Skeletal muscle cell (primary cell): Measurements from ENCODE around the gene NGEF.
"Not testable (repeated sequence)": the region's sequence is repeated elsewhere in the genome, so short reads cannot be mapped to it uniquely, and the experiment has no call there.

ENCODE experiments used
- DNase-seq: peaks from one replicate; pipeline ENCODE4 v3.0.0-alpha.2; 2010; ENCODE audit warnings: low read depth
- H3K4me3 ChIP-seq: 2 replicates; pipeline ENCODE4 v1.5.1; 2011; ENCODE audit warnings: low read depth, mild to moderate bottlenecking, control low read depth, low read length, moderate library complexity

NGEF gene

GRCh38 chr2:233025706-233026105 is 12.7 kb upstream of the NGEF start:
- DNase-seq: no peak
- no peak overlapping the region for H3K4me3 ChIP-seq

- no peak overlapping the region for H3K4me3 ChIP-seq
- no peak for DNase-seq
These were observed 10.8 kb upstream of the NGEF start for GRCh38 chr2:233023761-233024410.

- no peak overlapping the region for H3K4me3 ChIP-seq
- no peak for DNase-seq
These were observed 10.1 kb upstream of the NGEF start for GRCh38 chr2:233023007-233023760.

- DNase-seq: no peak
- no peak overlapping the region for H3K4me3 ChIP-seq
These were observed 9.5 kb upstream of the NGEF start for GRCh38 chr2:233022561-233022960.

- H3K4me3 ChIP-seq: no peak overlapping the region
- DNase-seq: no peak
These were observed 8.7 kb upstream of the NGEF start for GRCh38 chr2:233021771-233022170.

- DNase-seq: no peak
- H3K4me3 ChIP-seq: no peak overlapping the region
These were observed 7.4 kb upstream of the NGEF start for GRCh38 chr2:233020454-233020853.

- not testable (repeated sequence) for H3K4me3 ChIP-seq, DNase-seq
These were observed 6.6 kb upstream of the NGEF start for GRCh38 chr2:233019610-233020009.

- DNase-seq: no peak
- no peak overlapping the region for H3K4me3 ChIP-seq
These were observed 4.9 kb upstream of the NGEF start for GRCh38 chr2:233017947-233018346.

- no peak overlapping the region for H3K4me3 ChIP-seq
These were observed 2.1 kb upstream of the NGEF start for GRCh38 chr2:233015019-233015645.

GRCh38 chr2:233013650-233014049 is 594 bp upstream of the NGEF start:
- DNase-seq: no peak
- H3K4me3 ChIP-seq: no peak overlapping the region

More at GRCh38 chr2:233015019-233015645, 2.1 kb upstream of the NGEF start:
- no peak for DNase-seq

- DNase-seq: no peak
- no peak overlapping the region for H3K4me3 ChIP-seq
These were observed 620 bp downstream of the NGEF start for GRCh38 chr2:233012301-233012971.

GRCh38 chr2:233011702-233012131 is 1.3 kb downstream of the NGEF start:
- DNase-seq: no peak
- no peak overlapping the region for H3K4me3 ChIP-seq

GRCh38 chr2:233011268-233011650 is 1.8 kb downstream of the NGEF start:
- no peak overlapping the region for H3K4me3 ChIP-seq
- DNase-seq: no peak

GRCh38 chr2:233010569-233011267 is 2.3 kb downstream of the NGEF start:
- no peak for DNase-seq
- H3K4me3 ChIP-seq: no peak overlapping the region

- no peak overlapping the region for H3K4me3 ChIP-seq
- no peak for DNase-seq
These were observed 3.4 kb downstream of the NGEF start for GRCh38 chr2:233009661-233010060.

GRCh38 chr2:233007739-233008138 is 5.3 kb downstream of the NGEF start:
- no peak overlapping the region for H3K4me3 ChIP-seq
- DNase-seq: no peak

- no peak for DNase-seq
- H3K4me3 ChIP-seq: no peak overlapping the region
These were observed 5.8 kb downstream of the NGEF start for GRCh38 chr2:233007270-233007669.

- no peak overlapping the region for H3K4me3 ChIP-seq
- no peak for DNase-seq
These were observed 6.4 kb downstream of the NGEF start for GRCh38 chr2:233006648-233007047.

- no peak overlapping the region for H3K4me3 ChIP-seq
- no peak for DNase-seq
These were observed 8.0 kb downstream of the NGEF start for GRCh38 chr2:233005096-233005495.
